HG02678 (cell line): ENCODE results near the gene TOPAZ1.

Source experiments
- ATAC-seq: cut with Tn5 transposase; IDR thresholded peaks from one replicate; pipeline ENCODE4 v1.9.1; 2021; ENCODE audit warnings: mild to moderate bottlenecking, moderate library complexity; ENCODE audit not compliant: unreplicated experiment

The TOPAZ1 gene

DNA sequence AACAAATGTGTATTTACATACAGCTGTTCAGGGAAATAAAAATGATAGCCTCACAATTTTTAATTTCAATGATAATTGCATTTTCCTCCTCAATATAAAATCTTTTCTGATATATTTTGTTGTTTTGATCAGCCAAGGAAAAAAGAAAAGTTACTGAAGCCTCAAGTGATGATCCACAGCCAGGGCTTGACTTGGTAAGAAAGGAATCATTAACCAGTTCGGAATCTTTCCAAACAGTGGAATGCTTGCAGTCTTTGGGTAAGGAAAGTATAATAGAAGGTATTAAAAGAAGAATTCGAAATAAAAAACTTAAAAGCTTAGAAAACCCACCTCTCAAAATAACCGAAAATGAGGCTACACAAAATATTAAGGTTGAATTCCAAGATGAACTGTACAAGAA is 1.0 kb downstream of the TOPAZ1 start:
- ATAC-seq, result no peak

DNA sequence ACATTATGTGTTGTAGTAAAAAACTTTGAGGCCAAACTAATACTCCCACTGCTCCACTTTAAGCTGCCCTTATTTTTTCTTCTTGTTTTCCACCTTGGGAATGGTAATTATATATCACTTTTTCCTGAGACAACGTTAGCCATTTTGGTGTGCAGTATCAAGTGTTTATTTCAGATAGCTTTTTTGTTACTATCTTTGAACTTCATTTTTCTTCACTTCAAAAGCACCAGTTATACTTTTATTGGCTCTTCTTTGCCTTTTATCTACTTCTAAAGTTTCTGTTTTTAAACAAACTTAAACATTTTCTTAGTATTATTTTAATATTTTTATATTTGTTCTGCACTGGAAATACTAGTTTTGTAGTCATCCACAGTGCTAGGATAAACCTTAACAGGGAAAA is 6.5 kb downstream of the TOPAZ1 start:
- ATAC-seq, result no peak

DNA sequence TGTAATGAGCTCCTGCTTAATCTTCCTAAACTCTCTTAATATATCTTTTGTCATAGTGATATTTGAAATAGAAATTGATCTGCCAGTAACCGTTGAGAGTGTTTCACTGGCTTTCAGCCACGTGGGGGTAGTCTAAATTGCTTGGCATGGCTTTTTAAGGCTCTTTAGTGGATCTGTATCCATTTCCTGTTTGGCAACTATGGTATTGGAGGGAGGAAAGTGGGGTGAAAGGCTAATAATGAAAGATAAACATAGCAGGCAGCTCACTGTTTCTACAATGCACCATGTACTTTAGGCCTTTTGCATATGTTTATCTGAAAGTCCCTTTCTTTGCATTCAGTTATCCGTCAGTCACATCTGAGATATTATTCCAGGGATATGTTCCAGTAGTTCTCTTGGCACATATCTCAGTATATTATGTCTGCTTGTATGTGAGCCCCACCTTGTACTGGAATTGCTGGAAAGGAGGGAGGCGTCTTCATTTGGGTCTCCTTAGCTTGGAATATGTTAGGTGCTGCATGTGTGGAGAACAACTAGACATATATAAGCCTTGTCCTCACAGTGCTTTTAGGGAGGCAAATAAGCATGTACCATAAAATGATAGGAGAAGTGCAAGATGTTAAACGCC is 10.8 kb downstream of the TOPAZ1 start:
- ATAC-seq, result no peak

DNA sequence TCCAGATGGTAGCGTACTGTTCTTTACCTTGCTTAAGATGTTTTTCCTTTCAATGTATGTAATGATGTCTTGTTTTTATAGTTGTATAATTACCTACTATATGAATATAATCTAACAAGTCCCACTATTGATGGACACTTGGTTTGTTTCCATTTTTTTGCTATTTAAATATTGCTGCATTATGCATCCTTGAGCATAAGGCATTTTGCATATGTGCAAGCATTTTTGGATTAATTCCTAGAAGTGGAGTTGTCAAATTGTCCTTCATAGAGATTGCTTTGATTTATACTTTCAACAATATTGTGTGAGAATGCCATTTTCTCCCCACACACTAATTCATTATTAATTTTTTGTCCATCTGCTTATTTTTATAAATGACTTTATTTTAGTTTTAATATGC is 17.7 kb downstream of the TOPAZ1 start:
- no peak for ATAC-seq

DNA sequence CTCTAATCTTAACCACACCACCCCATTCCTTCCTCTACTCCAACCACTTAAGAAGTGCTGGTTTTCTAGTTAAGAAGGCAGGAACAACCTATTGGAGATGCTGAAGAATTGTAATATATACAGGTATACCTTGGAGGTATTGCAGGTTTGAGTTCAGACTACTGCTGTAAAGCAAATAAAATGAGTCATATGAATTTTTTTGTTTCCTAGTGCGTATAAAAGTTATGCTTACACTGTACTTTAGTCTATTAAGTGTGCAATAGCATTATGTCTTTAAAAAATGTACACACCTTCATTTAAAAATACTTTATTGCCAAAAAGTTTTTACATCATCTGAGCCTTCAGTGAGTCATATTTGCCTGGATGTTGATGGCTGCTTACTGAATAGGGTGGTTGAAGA is 22.5 kb downstream of the TOPAZ1 start:
- no peak for ATAC-seq

DNA sequence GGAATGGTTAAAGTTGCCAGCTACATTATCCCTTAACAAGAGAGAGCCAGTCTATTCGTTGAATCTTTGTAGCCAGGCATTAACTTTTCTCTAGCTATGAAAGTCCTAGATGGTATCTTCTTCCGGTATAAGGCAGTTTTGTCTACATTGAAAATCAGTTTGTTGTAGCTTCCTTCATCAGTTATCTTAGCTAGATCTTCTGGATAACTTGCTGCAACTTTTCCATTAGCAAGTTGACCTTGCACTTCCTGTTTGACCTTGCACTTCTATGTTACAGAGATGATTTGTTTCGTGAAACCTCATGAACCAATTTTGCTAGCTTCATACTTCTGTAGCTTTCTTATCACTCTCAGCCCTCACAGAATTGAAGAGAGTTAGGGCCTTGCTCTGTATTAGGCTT is 24.1 kb downstream of the TOPAZ1 start:
- no peak for ATAC-seq

DNA sequence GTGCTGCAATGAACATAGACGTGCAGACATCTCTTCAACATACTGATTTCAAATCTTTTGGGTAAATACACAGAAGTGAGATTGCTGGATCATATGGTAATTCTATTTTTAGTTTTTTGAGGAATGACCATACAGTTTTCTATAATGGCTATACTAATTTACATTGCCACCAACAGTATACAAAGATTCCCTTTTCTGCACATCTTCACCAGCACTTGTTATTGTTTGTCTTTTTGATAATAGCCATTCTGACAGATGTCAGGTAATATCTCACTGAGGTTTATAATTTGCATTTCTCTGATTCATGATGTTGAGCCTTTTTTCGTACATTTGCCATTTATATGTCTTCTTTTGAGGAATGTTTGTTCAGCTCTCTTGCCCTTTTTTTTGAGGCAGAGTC is 30.5 kb downstream of the TOPAZ1 start:
- no peak for ATAC-seq

DNA sequence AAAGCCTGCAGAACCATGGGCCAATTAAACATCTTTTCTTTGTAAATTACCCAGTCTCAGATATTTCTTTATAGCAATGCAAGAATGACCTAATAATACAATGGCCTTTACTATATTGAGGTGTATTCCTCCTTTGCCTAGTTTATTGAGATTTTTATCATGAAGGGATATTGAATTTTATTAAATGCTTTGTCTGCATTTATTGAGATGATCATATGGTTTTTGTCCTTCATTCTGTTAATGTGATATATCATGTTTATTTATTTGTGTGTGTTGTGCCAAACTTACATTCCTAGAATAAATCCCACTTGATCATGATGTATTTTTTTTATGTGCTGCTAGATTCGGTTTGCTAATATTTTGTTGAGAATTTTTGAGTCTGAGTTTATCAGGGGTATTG is 36.2 kb downstream of the TOPAZ1 start:
- ATAC-seq, result no peak

DNA sequence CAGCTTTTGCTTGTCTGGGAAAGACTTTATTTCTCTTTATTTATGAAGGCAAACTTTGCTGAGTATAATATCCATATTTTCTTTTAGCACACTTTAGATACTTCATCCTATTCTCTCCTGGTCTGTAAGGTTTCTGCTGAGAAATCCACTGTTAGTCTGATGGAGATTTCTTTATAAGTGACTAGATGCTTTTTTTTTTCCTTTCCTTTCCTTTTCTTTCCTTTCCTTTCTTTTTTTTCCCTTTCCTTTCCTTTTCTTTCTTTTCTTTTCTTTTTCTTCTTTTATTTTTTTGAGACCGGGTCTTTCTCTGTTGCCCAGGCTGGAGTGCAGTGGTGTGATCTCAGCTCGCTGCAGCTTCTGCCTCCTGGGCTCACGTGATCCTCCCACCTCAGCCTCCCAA is 38.4 kb downstream of the TOPAZ1 start:
- no peak for ATAC-seq

DNA sequence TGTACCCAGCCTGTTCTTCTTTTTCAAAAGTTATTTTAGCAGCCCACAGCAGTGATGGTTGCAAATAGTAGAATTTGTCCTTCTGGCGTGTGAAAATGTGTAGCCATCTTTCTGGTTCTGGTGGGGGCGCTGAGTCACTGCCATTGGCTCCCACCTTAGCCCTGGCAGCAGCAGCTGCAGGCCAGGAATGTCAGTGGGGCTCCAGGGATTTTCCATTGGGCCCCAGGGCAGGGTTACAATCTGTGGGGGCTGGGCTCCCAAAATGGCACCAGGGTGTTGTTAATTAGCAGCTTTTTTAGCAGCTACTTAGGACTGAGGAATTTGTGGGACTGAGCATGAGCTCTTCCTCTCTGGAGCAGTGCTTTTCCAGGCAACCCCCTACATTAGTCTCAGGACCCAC is 38.9 kb downstream of the TOPAZ1 start:
- ATAC-seq, result no peak

DNA sequence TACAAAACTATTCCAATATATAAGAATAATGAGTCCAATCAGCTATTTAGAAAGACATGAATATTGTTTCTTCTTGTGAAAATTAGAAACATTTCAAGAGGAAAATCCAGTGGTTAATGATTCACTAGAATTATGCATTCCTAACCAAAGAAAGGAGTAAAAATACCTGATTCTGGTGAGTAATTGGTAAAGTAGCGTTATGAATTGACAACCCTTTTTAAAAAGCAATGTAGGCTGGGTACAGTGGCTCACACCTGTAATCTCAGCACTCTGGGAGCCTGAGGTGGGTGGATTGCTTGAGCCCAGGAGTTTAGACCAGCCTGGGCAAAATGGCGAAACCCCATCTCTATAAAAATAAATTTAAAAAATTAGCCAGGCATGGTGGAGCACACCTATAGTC is 43.3 kb downstream of the TOPAZ1 start:
- ATAC-seq, result no peak

DNA sequence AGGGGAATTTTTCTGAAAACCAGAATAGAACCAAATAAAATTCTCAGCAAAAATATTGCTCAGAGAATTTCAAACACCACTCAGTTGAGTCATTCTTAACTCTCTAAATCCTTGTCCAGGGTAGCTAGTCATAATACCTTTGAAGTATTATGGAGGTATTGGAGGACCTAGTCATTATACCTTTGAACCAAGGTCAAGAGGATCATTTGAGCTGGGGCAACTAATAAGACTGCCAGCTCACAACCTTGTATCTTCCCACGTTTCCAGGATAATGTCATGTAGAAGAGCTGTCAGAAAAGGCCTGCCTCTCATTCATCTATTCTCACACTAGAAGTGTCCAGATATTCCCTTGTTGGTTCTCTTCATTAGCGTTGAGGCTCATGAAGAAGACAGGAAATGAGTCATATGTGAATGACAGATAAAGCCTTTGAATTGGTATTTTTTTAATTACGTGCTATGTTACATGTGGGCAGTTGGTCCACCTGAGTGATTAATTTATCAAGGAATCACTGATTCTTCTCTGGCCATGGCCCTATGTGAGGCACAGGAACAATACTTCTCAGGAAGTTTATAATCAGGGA is 48.3 kb downstream of the TOPAZ1 start:
- no peak for ATAC-seq

DNA sequence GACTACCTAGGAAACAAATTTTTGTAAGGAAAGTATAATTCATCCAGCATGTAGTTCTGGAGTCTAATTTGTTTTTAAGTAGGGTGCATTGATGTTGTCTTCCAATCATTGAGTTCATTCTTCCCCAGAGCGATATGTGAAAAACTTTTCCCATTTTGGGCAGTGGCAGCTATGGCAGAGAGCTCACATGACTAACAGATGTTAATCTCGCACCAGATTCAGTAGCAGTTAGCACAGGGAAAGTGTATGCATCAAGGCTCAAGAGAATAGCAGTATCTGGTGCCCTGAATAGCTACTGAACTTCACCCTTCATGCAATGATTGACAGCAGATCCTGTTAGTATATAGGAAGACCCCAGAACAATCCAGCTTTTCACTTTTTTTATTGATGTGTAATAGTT is 50.6 kb downstream of the TOPAZ1 start:
- no peak for ATAC-seq

DNA sequence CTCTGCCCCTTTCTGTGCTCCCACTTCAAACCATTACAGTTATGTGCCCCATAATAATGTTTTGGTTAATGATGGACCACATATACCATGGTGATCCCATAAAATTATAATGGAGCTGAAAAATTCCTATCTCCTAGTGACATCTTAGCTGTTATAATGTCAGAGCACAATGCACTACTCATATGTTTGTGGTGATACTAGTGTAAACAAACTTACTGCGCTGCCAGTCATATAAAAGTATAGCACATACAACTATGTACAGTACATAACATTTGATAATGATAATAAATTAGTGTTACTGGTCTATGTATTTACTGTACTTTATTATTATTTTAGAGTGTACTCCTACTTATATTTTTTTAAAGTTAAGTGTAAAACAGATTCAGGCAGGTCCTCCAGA is 51.3 kb downstream of the TOPAZ1 start:
- no peak for ATAC-seq

DNA sequence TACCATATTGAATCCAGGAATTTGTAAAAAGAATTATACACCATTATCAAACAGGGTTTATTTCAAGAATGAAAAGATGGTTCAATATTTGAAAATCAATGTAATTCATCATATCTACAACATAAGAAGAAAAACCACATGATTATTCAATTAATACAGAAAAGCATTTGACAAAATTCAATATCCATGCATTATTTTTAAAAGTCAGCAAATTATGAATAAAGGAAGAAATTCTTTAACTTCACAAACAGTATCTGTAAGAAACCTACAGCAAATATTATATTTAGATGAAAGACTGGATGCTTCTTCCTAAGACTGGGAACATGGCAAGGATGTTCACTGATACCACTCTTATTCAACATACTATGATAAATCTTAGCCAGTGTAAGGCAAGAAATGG is 55.6 kb downstream of the TOPAZ1 start:
- no peak for ATAC-seq

DNA sequence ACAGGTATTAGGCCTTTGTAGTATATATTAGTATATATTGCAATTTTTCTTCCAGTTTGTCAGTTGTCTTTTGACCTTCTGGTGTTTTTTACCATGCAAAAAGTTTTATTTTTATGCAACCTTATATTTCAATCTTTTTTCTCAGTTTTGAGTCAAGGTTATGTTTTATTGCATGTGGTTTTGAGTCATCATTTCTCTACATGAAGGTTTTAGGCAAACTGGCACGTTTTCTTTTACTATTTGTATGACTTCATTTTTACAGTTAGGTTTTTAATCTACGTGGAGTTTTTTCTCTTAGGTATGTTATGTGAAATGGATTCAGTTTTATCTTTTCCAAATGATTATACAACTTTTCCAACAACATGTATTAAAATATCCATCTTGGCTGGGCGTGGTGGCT is 60.1 kb downstream of the TOPAZ1 start:
- ATAC-seq, result no peak

DNA sequence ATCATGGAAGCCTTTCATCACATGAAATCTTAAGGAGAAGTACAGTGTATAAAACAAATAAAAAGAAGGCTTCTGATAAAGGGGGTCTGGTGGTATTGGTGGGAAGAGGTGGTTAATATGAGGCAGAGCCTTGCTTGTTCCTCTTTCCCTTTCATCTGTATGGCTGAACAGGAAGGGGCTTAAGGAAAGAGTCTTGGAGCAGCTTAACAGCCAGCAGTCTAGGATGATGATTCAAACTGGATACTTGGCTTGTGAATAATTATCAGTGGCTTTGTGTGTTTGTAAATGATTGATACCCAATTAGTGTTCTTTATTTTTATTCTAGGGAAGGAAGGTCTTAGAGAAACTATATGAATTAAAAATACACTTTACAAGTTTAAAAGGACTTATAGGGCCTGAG is 67.8 kb downstream of the TOPAZ1 start:
- ATAC-seq, result no peak

DNA sequence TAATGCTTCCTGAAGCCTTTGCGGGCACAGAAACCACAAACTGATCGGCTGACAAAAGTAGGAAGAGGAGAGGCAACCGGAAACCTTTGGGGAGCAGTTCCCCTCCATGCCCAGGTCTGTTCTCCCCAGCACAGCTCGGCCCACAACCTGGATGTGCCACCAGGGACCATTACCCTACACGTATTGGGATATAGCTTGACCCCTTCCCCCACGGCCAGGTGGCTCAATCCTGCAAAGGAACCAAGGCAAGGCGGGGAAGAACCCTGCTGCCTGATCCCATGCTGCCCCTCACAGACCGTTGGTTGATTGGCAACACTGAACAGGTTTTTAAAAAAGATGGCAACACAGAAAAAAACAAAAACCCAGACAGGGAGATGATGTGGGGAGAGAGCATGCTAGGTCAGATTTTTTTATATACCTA is 77.2 kb downstream of the TOPAZ1 start:
- ATAC-seq, result no peak

DNA sequence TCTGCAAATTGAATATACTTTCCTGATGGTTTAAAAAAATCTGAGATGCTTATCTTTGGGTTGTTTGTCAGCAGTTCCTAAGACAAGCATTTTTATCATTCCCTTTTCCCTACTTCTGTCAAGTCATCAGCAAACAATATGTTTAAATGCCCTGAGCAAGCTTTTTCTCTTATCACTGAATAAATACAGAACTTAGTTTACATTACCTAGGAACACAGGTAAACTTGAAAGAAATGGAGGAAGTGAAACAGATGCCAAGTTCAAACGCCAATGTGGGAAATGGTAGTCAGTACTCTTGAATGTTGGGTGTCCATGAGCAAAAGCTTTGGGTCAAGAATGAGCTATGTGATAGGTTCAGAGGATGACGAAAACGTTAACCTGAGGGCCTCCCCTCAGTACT is 79.6 kb downstream of the TOPAZ1 start:
- ATAC-seq, result no peak

DNA sequence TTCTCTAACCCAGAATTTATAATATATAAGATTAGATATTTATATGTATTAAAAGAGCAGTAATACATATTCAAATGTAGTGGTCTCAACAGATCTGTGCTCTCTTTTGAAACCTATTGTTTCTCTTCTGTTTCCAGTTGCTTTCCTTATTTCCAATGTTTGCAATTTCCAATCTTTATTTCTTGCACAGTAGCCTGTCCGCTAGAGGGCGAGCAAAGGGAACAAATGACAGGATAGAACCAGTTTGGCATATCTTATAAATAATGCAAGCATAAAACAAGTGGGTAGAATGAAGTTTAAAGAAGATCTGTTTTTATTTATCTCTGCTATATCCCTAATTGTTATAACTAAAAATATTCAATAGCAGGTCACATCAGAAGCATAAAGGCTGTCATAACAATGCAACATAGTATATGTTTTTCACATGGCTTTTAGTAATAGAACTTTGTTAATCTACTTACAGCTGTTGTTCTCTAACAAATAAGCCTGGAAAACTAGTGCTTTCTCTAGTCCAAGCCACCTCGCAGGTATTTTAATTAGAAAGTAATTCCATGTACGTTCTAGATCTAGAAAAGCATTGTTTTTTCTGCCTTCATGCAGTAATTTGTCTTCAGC is 81.8 kb downstream of the TOPAZ1 start:
- ATAC-seq, result no peak

DNA sequence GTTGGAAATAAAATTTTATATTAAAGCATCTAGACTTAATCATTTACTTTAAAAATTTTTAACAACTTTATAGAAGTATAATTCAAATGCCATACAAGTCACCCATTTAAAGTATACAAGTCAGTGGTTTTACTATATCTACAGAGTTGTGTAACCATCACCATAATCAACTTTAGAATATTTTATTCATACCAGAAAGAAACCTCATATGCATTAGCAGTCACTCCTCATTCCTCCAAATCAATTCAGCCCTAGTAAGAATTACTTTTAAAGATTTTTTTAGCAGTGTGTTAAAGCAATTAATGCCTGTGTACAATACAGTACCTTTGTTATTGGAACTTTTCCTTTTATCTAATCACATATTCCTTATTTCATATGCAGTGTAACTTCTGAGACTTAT is 82.9 kb downstream of the TOPAZ1 start:
- no peak for ATAC-seq

DNA sequence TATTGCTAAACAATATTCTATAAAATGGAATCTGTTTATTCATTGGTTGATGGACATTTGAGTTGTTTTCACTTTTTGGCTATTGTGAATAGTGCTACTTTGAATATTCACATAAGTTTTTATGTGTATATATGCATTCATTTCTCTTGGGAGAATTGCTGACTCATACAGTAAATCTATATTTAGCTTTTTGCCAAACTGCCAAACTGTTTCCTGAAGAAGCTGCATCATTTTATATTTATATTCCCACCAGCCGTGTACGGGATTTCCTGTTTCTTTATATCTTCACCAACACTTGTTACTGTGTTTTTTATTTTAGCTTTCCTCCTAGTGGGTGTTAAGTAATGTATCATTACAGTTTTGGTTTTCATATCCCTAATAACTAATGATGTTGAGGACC is 84.3 kb downstream of the TOPAZ1 start:
- ATAC-seq, result no peak

DNA sequence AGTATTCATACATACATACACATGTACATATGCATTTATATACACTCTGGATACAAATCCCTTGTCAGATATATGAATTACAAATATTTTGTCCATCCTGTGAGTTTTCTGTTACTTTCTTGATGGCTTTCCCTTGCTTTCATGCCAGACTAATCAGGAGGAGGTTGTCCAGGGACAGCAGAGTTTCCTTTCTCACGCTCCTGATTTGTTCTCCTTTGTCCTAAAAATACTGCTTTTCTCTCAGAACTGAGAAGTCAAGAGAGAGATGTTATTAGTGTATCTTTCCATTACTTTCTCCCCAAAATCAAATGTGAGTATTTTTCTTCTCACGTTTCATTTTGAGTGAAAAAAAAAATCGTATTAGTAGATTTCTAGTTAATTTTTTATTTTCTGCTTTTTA is 84.8 kb downstream of the TOPAZ1 start:
- ATAC-seq, result no peak
